GM23248 (cell line): ENCODE data around the gene SYT13. TPM values are rescaled to one million over a fixed set of nuclear protein-coding genes. Genes with fewer than 3 reads are reported as not detected.

ENCODE experiments used
- DNase-seq: peaks from one replicate; pipeline ENCODE4 v3.0.0-alpha.2; 2015
- H2AFZ ChIP-seq: fragments of 200-600 bp; sonication (generic); 2 replicates; pipeline ENCODE4 v1.6.1; 2016; ENCODE audit warnings: antibody characterized with exemption
- H3F3A ChIP-seq: fragments of 200-600 bp; sonication (generic); 2 replicates; pipeline ENCODE4 v1.6.1; 2016; ENCODE audit warnings: mild to moderate bottlenecking, antibody characterized with exemption, mixed run types; ENCODE audit not compliant: insufficient read depth
- H3K27ac ChIP-seq: fragments of 200-600 bp; sonication (generic); 2 replicates; pipeline ENCODE4 v1.5.1; 2016; ENCODE audit warnings: mild to moderate bottlenecking
- H3K27me3 ChIP-seq: fragments of 200-600 bp; sonication (generic); replicated peaks from 2 replicates; pipeline ENCODE4 v1.6.1; 2016; ENCODE audit warnings: mild to moderate bottlenecking; ENCODE audit not compliant: insufficient read depth
- H3K36me3 ChIP-seq: fragments of 200-600 bp; sonication (generic); 2 replicates; pipeline ENCODE4 v1.6.1; 2016; ENCODE audit warnings: low read depth, mild to moderate bottlenecking
- H3K4me1 ChIP-seq: fragments of 200-600 bp; sonication (generic); 2 replicates; pipeline ENCODE4 v1.6.1; 2016; ENCODE audit warnings: mild to moderate bottlenecking; ENCODE audit not compliant: insufficient read depth
- H3K4me2 ChIP-seq: fragments of 200-600 bp; sonication (generic); one replicate; pipeline ENCODE4 v1.6.1; 2016; ENCODE audit warnings: mild to moderate bottlenecking; ENCODE audit not compliant: unreplicated experiment
- H3K4me3 ChIP-seq: fragments of 200-600 bp; sonication (generic); 2 replicates; pipeline ENCODE4 v1.5.1; 2016; ENCODE audit warnings: mild to moderate bottlenecking
- H3K79me2 ChIP-seq: fragments of 200-600 bp; sonication (generic); 2 replicates; pipeline ENCODE4 v1.6.1; 2016; ENCODE audit warnings: mild to moderate bottlenecking; ENCODE audit not compliant: insufficient read depth
- H3K9ac ChIP-seq: fragments of 200-600 bp; sonication (generic); 2 replicates; pipeline ENCODE4 v1.6.1; 2016; ENCODE audit warnings: mild to moderate bottlenecking
- H3K9me2 ChIP-seq: fragments of 200-600 bp; sonication (generic); 2 replicates; pipeline ENCODE4 v1.6.1; 2016; ENCODE audit warnings: mixed run types, mild to moderate bottlenecking, moderate library complexity; ENCODE audit not compliant: insufficient read depth
- H3K9me3 ChIP-seq: fragments of 200-600 bp; sonication (generic); one replicate; pipeline ENCODE4 v1.6.1; 2017; ENCODE audit warnings: low read depth
- H4K20me1 ChIP-seq: fragments of 200-600 bp; sonication (generic); 2 replicates; pipeline ENCODE4 v1.6.0; 2016; ENCODE audit not compliant: insufficient read depth
- EZH2 ChIP-seq: fragments of 200-600 bp; sonication (generic); IDR thresholded peaks from 2 replicates; pipeline ENCODE4 v1.6.1; 2018; ENCODE audit warnings: antibody characterized with exemption, mild to moderate bottlenecking; ENCODE audit not compliant: insufficient read depth, poor library complexity, severe bottlenecking
- EZH2phosphoT487 ChIP-seq: fragments of 200-600 bp; sonication (generic); IDR thresholded peaks from 2 replicates; pipeline ENCODE4 v1.6.1; 2018; ENCODE audit warnings: antibody characterized with exemption, moderate library complexity, mild to moderate bottlenecking, low read depth; ENCODE audit not compliant: insufficient read depth
- WGBS, 2 experiments: methylation state at CpG; one replicate each; pipeline ENCODE4 v1.1.6; 2015 to 2017; ENCODE audit warnings: low lambda C conversion rate in 2 of 2, low coverage in 1 of 2; ENCODE audit errors: missing lambda C conversion rate in 2 of 2; 5-methylcytosine and 5-hydroxymethylcytosine counted together
- in situ Hi-C: fragments of 300-500 bp; cut with MboI; formaldehyde crosslinking; loops from 2 replicates; pipeline ENCODE4 v1.15.0; 2020
- polyA plus RNA-seq: library from polyadenylated mRNA; unstranded; fragments of >200 nt; fragmentation: Nextera tagmentation; extraction: Ambion mirVana; gene quantifications from 2 replicates; pipeline ENCODE4 v1.2.1, GENCODE V29; 2016
- total RNA-seq: library from RNA; depleted of rRNA; stranded (reverse); fragments of >200 nt; shearing (Covaris generic); gene quantifications from 2 replicates; pipeline ENCODE4 v1.2.3, GENCODE V29; 2014; rRNA removed

SYT13 gene
- total RNA-seq (not detected in 2 replicates), polyA plus RNA-seq (not detected in 2 replicates)

GRCh38 chr11:45285930-45286632, at the start of gene SYT13:
SYT13 (minus strand) TSS chr11:45286341; CDS start chr11:45286207, 134 bp downstream.
- no peaks in the 10 kb centered on the region for H3K79me2 ChIP-seq
- no peaks in the 10 kb centered on the region for H3K9me2 ChIP-seq
- H3K4me1 ChIP-seq: no peaks in the 10 kb centered on the region
- no peak for TF ChIP-seq EZH2
- no peak for TF ChIP-seq EZH2phosphoT487
- H3K36me3 ChIP-seq: no peaks in the 10 kb centered on the region
- in situ Hi-C loops: loop anchor here (25.0 kb wide), 1 partner anchor 349 kb away; no protein-coding TSS in a partner anchor
- H3K9ac ChIP-seq: no peak within 1 kb of the TSS
- 6 to 8% methylated on average over 32 to 33 of the region's 50 CpGs for WGBS, 2 experiments
- DNase-seq: no peak
- no peak within 1 kb of the TSS for H2AFZ ChIP-seq
- H3K9me3 ChIP-seq: no peaks in the 10 kb centered on the region
- no peak within 1 kb of the TSS for H3K4me2 ChIP-seq
- H3K27ac ChIP-seq: no peak within 1 kb of the TSS
- no peak within 1 kb of the TSS for H3K4me3 ChIP-seq
- H4K20me1 ChIP-seq: no peaks in the 10 kb centered on the region
- H3F3A ChIP-seq: no peaks in the 10 kb centered on the region
- H3K27me3 ChIP-seq: peaks cover 75% of the 10 kb centered on the region

DNA sequence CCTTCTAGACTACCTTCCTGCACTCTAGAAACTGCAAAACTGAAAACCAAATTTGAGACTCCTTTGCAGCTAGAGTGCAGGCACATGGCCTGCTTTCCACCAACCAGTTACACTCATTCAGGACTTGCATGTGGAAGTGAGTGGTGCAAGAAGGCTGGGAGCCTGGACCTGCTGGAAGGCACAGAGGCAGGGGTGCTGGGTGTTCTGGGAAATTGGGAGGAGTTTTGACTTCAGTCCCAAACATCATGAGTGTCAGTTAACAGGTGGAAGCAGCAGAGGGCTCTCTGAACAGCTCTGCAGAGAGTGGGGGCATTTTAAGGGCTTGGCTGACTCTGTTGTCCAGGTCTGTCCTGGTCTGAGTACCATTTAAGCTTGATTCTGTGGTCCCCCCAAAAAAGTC, 49.3 kb upstream of the SYT13 start:
- peaks cover 16% of the 10 kb centered on the region; the same call in 1 of the 2 replicates for H3K27me3 ChIP-seq
- H3K9me2 ChIP-seq: no peaks in the 10 kb centered on the region
- no peak overlapping the region for H3K9ac ChIP-seq
- 0 out of 2 replicates have a peak, but pooled peaks cover 4% of the 10 kb centered on the region for H3K4me1 ChIP-seq
- H3K4me3 ChIP-seq: no peak overlapping the region
- no peaks in the 10 kb centered on the region for H3K79me2 ChIP-seq
- TF ChIP-seq EZH2 (no peak), EZH2phosphoT487 (no peak)
- no peaks in the 10 kb centered on the region for H3K36me3 ChIP-seq
- no peak for DNase-seq
- H3F3A ChIP-seq: no peaks in the 10 kb centered on the region
- no peaks in the 10 kb centered on the region for H4K20me1 ChIP-seq
- no peak overlapping the region for H3K4me2 ChIP-seq
- no peak overlapping the region for H3K27ac ChIP-seq
- H3K9me3 ChIP-seq: no peaks in the 10 kb centered on the region
- in situ Hi-C loops: no loop called here
- no peak overlapping the region for H2AFZ ChIP-seq

- 39 to 47% methylated on average over 5 of the region's 5 CpGs for WGBS, 2 experiments
- Histone ChIP-seq H4K20me1 (no peaks in the 10 kb centered on the region), H3K9ac (no peak overlapping the region), H3K79me2 (no peaks in the 10 kb centered on the region), H3K4me2 (no peak overlapping the region), H3K9me3 (no peaks in the 10 kb centered on the region), H2AFZ (no peak overlapping the region), H3K9me2 (no peaks in the 10 kb centered on the region), H3F3A (no peaks in the 10 kb centered on the region), H3K4me3 (no peak overlapping the region), H3K27me3 (peaks cover 21% of the 10 kb centered on the region; the same call in 1 of the 2 replicates), H3K36me3 (no peaks in the 10 kb centered on the region), H3K27ac (no peak overlapping the region), H3K4me1 (0 out of 2 replicates have a peak, but pooled peaks cover 2% of the 10 kb centered on the region)
- no peak for TF ChIP-seq EZH2
- no peak for TF ChIP-seq EZH2phosphoT487
- no peak for DNase-seq
- in situ Hi-C loops: no loop called here
Observed at GRCh38 chr11:45334836-45335235, 48.7 kb upstream of the SYT13 start.

GRCh38 chr11:45334410-45334809, 48.3 kb upstream of the SYT13 start:
- no peak overlapping the region for H3K4me2 ChIP-seq
- H3K9me2 ChIP-seq: no peaks in the 10 kb centered on the region
- peaks cover 23% of the 10 kb centered on the region; the same call in 1 of the 2 replicates for H3K27me3 ChIP-seq
- DNase-seq: no peak
- H3K27ac ChIP-seq: no peak overlapping the region
- WGBS, 2 experiments: 71 to 74% methylated on average over 10 of the region's 10 CpGs
- no peak overlapping the region for H3K4me3 ChIP-seq
- H3K9ac ChIP-seq: no peak overlapping the region
- TF ChIP-seq EZH2 (no peak), EZH2phosphoT487 (no peak)
- H3K9me3 ChIP-seq: no peaks in the 10 kb centered on the region
- no peak overlapping the region for H2AFZ ChIP-seq
- H3K4me1 ChIP-seq: no peaks in the 10 kb centered on the region
- H3K36me3 ChIP-seq: no peaks in the 10 kb centered on the region
- no peaks in the 10 kb centered on the region for H4K20me1 ChIP-seq
- no peaks in the 10 kb centered on the region for H3F3A ChIP-seq
- in situ Hi-C loops: no loop called here
- H3K79me2 ChIP-seq: no peaks in the 10 kb centered on the region
